Measurements from ENCODE around the gene FIGNL1. TPM values are rescaled to one million over a fixed set of nuclear protein-coding genes. Genes with fewer than 3 reads are reported as not detected.
A peak's percentile ranks its signal among the peaks of the same experiment; 100 is the strongest.

FIGNL1 gene
- total RNA-seq, 1 donor from 2014 or later, result 69.0 TPM

DNA sequence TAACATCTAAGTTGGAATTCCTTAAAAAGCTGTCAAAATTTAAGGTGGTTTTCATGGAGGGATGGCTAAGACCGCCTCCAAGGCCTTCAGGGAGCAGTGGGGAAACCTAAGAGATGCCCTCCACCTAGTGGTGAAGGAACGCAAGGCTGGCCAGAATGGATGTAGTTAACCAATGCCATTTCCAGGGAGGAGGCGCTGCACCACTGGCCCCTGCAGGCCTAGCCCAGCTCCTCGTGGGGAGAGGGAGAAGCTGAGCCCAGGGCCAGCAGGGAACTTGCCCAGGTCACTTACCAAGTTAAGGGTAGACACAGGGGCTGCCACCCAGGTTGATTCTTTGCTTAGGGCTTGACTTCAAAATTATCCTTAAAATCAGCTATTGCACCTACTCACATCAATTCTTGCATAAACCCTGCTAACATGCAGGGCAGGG, 32.0 kb downstream of the FIGNL1 start:
- no peak overlapping the region for H2AFZ ChIP-seq (replicated peaks)
- no peak overlapping the region for H3K4me3 ChIP-seq
- peaks cover 4% of the 10 kb centered on the region for H3F3A ChIP-seq (ENCODE audit: low read depth)
- H3K27ac Mint-ChIP-seq, result no peak overlapping the region
- peaks cover 4% of the 10 kb centered on the region for H3K4me1 Mint-ChIP-seq
- H3K36me3 Mint-ChIP-seq, result no peaks in the 10 kb centered on the region
- no peak overlapping the region for H3K4me2 ChIP-seq
- TF ChIP-seq EZH2phosphoT487 (IDR thresholded peaks at IDR 0.05), result no peak
- TF ChIP-seq, protein P1, sequence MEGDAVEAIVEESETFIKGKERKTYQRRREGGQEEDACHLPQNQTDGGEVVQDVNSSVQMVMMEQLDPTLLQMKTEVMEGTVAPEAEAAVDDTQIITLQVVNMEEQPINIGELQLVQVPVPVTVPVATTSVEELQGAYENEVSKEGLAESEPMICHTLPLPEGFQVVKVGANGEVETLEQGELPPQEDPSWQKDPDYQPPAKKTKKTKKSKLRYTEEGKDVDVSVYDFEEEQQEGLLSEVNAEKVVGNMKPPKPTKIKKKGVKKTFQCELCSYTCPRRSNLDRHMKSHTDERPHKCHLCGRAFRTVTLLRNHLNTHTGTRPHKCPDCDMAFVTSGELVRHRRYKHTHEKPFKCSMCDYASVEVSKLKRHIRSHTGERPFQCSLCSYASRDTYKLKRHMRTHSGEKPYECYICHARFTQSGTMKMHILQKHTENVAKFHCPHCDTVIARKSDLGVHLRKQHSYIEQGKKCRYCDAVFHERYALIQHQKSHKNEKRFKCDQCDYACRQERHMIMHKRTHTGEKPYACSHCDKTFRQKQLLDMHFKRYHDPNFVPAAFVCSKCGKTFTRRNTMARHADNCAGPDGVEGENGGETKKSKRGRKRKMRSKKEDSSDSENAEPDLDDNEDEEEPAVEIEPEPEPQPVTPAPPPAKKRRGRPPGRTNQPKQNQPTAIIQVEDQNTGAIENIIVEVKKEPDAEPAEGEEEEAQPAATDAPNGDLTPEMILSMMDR (IDR thresholded peaks at IDR 0.05), result peak; percentile 93
- H3K79me2 ChIP-seq (ENCODE audit: low read depth), result no peaks in the 10 kb centered on the region
- H3K27ac ChIP-seq, result no peak overlapping the region
- peaks cover 14% of the 10 kb centered on the region for H3K4me1 ChIP-seq
- H3K4me3 Mint-ChIP-seq, result no peak overlapping the region
- H3K9me3 ChIP-seq (ENCODE audit: low read depth), result no peaks in the 10 kb centered on the region
- peaks cover 2% of the 10 kb centered on the region for H3K27me3 Mint-ChIP-seq (ENCODE audit: insufficient read depth, low read depth)
- H3K9me3 Mint-ChIP-seq, result no peaks in the 10 kb centered on the region
- H3K36me3 ChIP-seq, result no peaks in the 10 kb centered on the region
- no peaks in the 10 kb centered on the region for H3K27me3 ChIP-seq
- DNase-seq (ENCODE audit: low spot score), result peak; percentile 87
- H4K20me1 ChIP-seq (ENCODE audit: low read depth), result no peaks in the 10 kb centered on the region
- H3K9ac ChIP-seq, result no peak overlapping the region

DNA sequence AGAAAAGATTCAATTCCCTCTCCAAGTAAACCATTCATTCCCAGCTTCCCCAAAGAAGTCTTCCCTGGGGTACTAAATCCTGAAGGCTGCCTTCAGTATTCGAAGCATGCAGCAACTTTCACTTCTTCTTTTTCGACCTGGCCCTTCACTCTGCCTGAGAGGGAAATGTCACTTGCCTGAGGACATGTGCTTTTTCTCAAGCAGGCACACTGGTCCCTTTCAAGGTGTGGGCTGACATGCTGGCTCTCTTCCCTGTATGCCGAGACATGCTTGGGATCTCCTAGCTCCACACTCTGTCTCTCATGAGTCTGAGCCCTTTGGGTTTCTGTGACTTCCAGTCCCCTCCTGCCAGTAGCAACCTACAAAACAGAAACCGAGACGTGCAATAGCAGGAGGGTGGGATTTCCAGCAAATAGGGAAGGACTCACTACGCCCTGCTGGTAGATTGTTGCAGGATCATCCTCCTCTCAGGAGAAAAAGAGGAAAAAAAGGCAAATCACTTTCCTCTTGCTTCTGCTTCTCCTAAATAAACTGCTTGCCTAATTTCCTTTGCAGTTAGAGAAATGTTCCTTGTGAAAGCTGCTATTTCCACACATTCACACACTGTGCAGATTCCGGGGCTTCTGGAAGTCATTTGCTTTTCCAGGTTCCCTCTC, 33.5 kb downstream of the FIGNL1 start:
- TF ChIP-seq, protein P1 (IDR thresholded peaks at IDR 0.05), result peak; percentile 4
- TF ChIP-seq EZH2 (IDR thresholded peaks at IDR 0.05), result no peak

DNA sequence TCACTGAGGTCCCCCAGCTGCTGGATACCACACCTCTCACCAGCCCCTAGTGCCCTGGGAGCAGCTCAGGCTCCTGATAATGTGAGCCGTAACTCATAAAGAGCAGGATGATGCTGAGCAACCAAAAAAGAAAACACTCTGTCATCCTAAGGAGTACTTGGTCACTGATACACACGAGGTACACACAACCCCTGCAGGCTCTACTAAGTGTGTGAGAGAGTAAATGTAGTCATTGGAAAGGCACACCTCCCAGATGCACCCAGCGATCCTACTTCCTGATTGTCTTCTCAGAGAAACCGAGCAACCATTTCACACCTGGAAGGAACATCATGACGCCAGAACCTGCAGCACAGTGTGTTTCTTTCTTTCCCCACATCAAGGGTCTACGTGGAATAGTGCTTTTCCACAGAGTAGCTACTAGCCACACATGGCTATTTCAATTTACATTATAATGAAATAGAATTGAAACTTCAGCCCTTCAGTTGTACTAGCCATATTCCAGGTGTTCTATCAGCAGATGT, 34.2 kb downstream of the FIGNL1 start:
- H3K9me3 Mint-ChIP-seq, result no peaks in the 10 kb centered on the region
- H3K36me3 Mint-ChIP-seq, result no peaks in the 10 kb centered on the region

More for the DNA sequence above, 33.5 kb downstream of the FIGNL1 start:
- Histone ChIP-seq H3K9me3 (ENCODE audit: low read depth) (no peaks in the 10 kb centered on the region), H3K36me3 (no peaks in the 10 kb centered on the region), H3K4me2 (no peak overlapping the region), H4K20me1 (ENCODE audit: low read depth) (no peaks in the 10 kb centered on the region), H3K27me3 (no peaks in the 10 kb centered on the region), H3K27ac (no peak overlapping the region), H3K4me3 (no peak overlapping the region), H3F3A (ENCODE audit: low read depth) (peaks cover 4% of the 10 kb centered on the region), H3K79me2 (ENCODE audit: low read depth) (no peaks in the 10 kb centered on the region), H3K4me1 (peaks cover 6% of the 10 kb centered on the region), H2AFZ (replicated peaks) (peak overlapping the region; percentile 6), H3K9ac (no peak overlapping the region)
- Mint-ChIP-seq H3K4me1 (no peaks in the 10 kb centered on the region), H3K4me3 (no peak overlapping the region), H3K27me3 (ENCODE audit: insufficient read depth, low read depth) (peaks cover 2% of the 10 kb centered on the region), H3K27ac (no peak overlapping the region), H3K36me3 (no peaks in the 10 kb centered on the region), H3K9me3 (no peaks in the 10 kb centered on the region)
- no peak for DNase-seq (ENCODE audit: low spot score)

More for the DNA sequence above, 34.2 kb downstream of the FIGNL1 start:
- no peak for DNase-seq (ENCODE audit: low spot score)
- Histone ChIP-seq H3F3A (ENCODE audit: low read depth) (peaks cover 4% of the 10 kb centered on the region), H2AFZ (replicated peaks) (no peak overlapping the region), H3K9ac (no peak overlapping the region), H3K4me3 (no peak overlapping the region), H4K20me1 (ENCODE audit: low read depth) (no peaks in the 10 kb centered on the region), H3K4me2 (no peak overlapping the region), H3K36me3 (no peaks in the 10 kb centered on the region), H3K9me3 (ENCODE audit: low read depth) (no peaks in the 10 kb centered on the region), H3K27ac (no peak overlapping the region), H3K4me1 (no peaks in the 10 kb centered on the region), H3K79me2 (ENCODE audit: low read depth) (no peaks in the 10 kb centered on the region), H3K27me3 (no peaks in the 10 kb centered on the region)
- Mint-ChIP-seq H3K27me3 (ENCODE audit: insufficient read depth, low read depth) (peaks cover 4% of the 10 kb centered on the region), H3K4me1 (no peaks in the 10 kb centered on the region), H3K27ac (no peak overlapping the region), H3K4me3 (no peak overlapping the region)
- TF ChIP-seq EZH2phosphoT487 (IDR thresholded peaks at IDR 0.05) (no peak), EZH2 (IDR thresholded peaks at IDR 0.05) (no peak)
- TF ChIP-seq, protein P1 (IDR thresholded peaks at IDR 0.05), result no peak
